Activated naive CD8-positive, alpha-beta T cell treated with anti-CD3 and anti-CD28 coated beads, Interleukin-2, amount 50 U/mL, for 24 hours (primary cell): ENCODE measurements around the gene PPP6R3.

Experiments used
- ATAC-seq: fragments of 150-1000 bp; cut with Tn5 transposase; one replicate; pipeline ENCODE4 v1.10.0; 2021
- DNase-seq: peaks from one replicate; pipeline ENCODE4 v3.0.0; 2021
- H3K27ac Mint-ChIP-seq: one replicate; pipeline ENCODE4 v1.8.0; 2021; ENCODE audit warnings: mild to moderate bottlenecking, mixed read lengths
- H3K27me3 Mint-ChIP-seq: one replicate; pipeline ENCODE4 v1.8.0; 2021; ENCODE audit warnings: mixed read lengths
- H3K36me3 Mint-ChIP-seq: one replicate; pipeline ENCODE4 v1.8.0; 2021; ENCODE audit warnings: low read depth, mixed read lengths
- H3K4me1 Mint-ChIP-seq: one replicate; pipeline ENCODE4 v1.8.0; 2021; ENCODE audit warnings: mixed read lengths
- H3K4me3 Mint-ChIP-seq: one replicate; pipeline ENCODE4 v1.8.0; 2021; ENCODE audit warnings: mild to moderate bottlenecking, moderate library complexity, mixed read lengths
- H3K9me3 Mint-ChIP-seq: one replicate; pipeline ENCODE4 v1.8.0; 2021; ENCODE audit warnings: mixed read lengths

Gene PPP6R3

GRCh38 chr11:68460741-68461574 is at the start of gene PPP6R3:
Gene PPP6R3, plus strand, starts transcription at chr11:68460752. Its CDS starts 76,913 bp downstream, at chr11:68537665.
- H3K27ac Mint-ChIP-seq = peak within 1 kb of the TSS; percentile 92
- ATAC-seq (no peak), DNase-seq (no peak)
- H3K4me1 Mint-ChIP-seq = peaks cover 50% of the 10 kb centered on the region
- H3K9me3 Mint-ChIP-seq = no peaks in the 10 kb centered on the region
- H3K36me3 Mint-ChIP-seq = peaks cover 5% of the 10 kb centered on the region
- H3K27me3 Mint-ChIP-seq = peaks cover 3% of the 10 kb centered on the region
- H3K4me3 Mint-ChIP-seq = peak within 1 kb of the TSS; percentile 99

GRCh38 chr11:68411501-68411991 is 49.0 kb upstream of the PPP6R3 start:
- peaks cover 2% of the 10 kb centered on the region for H3K36me3 Mint-ChIP-seq
- H3K27me3 Mint-ChIP-seq = no peaks in the 10 kb centered on the region
- H3K4me3 Mint-ChIP-seq = no peak overlapping the region
- no peak overlapping the region for H3K27ac Mint-ChIP-seq
- peaks cover 2% of the 10 kb centered on the region for H3K4me1 Mint-ChIP-seq
- H3K9me3 Mint-ChIP-seq = no peaks in the 10 kb centered on the region
- no peak for DNase-seq
- no peak for ATAC-seq

- Mint-ChIP-seq H3K4me3 (no peak overlapping the region), H3K9me3 (no peaks in the 10 kb centered on the region), H3K4me1 (peaks cover 6% of the 10 kb centered on the region), H3K27me3 (no peaks in the 10 kb centered on the region), H3K27ac (no peak overlapping the region), H3K36me3 (no peaks in the 10 kb centered on the region)
- DNase-seq (peak; percentile 14), ATAC-seq (peak; percentile 62)
Measured at GRCh38 chr11:68412593-68413475, 47.7 kb upstream of the PPP6R3 start.

- Mint-ChIP-seq H3K4me3 (no peak overlapping the region), H3K9me3 (no peaks in the 10 kb centered on the region), H3K27me3 (no peaks in the 10 kb centered on the region), H3K27ac (no peak overlapping the region), H3K4me1 (peaks cover 6% of the 10 kb centered on the region), H3K36me3 (no peaks in the 10 kb centered on the region)
- ATAC-seq (no peak), DNase-seq (no peak)
Measured at GRCh38 chr11:68413591-68413999, 47.0 kb upstream of the PPP6R3 start.

- Mint-ChIP-seq H3K27me3 (no peaks in the 10 kb centered on the region), H3K36me3 (no peaks in the 10 kb centered on the region), H3K4me1 (peaks cover 6% of the 10 kb centered on the region), H3K9me3 (no peaks in the 10 kb centered on the region), H3K4me3 (no peak overlapping the region), H3K27ac (no peak overlapping the region)
- ATAC-seq (peak; percentile 13), DNase-seq (no peak)
Measured at GRCh38 chr11:68414496-68415221, 45.9 kb upstream of the PPP6R3 start.

GRCh38 chr11:68416070-68416578 is 44.4 kb upstream of the PPP6R3 start:
- H3K9me3 Mint-ChIP-seq = no peaks in the 10 kb centered on the region
- DNase-seq = no peak
- no peak overlapping the region for H3K4me3 Mint-ChIP-seq
- peaks cover 3% of the 10 kb centered on the region for H3K36me3 Mint-ChIP-seq
- peaks cover 6% of the 10 kb centered on the region for H3K4me1 Mint-ChIP-seq
- no peak overlapping the region for H3K27ac Mint-ChIP-seq
- ATAC-seq = no peak
- no peaks in the 10 kb centered on the region for H3K27me3 Mint-ChIP-seq

GRCh38 chr11:68418648-68419047 is 41.9 kb upstream of the PPP6R3 start:
- H3K36me3 Mint-ChIP-seq = peaks cover 3% of the 10 kb centered on the region
- no peak for DNase-seq
- ATAC-seq = no peak
- H3K27me3 Mint-ChIP-seq = no peaks in the 10 kb centered on the region
- no peak overlapping the region for H3K4me3 Mint-ChIP-seq
- no peak overlapping the region for H3K27ac Mint-ChIP-seq
- H3K4me1 Mint-ChIP-seq = peaks cover 4% of the 10 kb centered on the region
- no peaks in the 10 kb centered on the region for H3K9me3 Mint-ChIP-seq

- no peaks in the 10 kb centered on the region for H3K27me3 Mint-ChIP-seq
- H3K36me3 Mint-ChIP-seq = peaks cover 3% of the 10 kb centered on the region
- no peak overlapping the region for H3K4me3 Mint-ChIP-seq
- H3K27ac Mint-ChIP-seq = no peak overlapping the region
- H3K4me1 Mint-ChIP-seq = peaks cover 4% of the 10 kb centered on the region
- no peak for DNase-seq
- no peaks in the 10 kb centered on the region for H3K9me3 Mint-ChIP-seq
- no peak for ATAC-seq
Measured at GRCh38 chr11:68420171-68420570, 40.4 kb upstream of the PPP6R3 start.

- DNase-seq (no peak), ATAC-seq (no peak)
- peaks cover 1% of the 10 kb centered on the region for H3K9me3 Mint-ChIP-seq
- H3K4me3 Mint-ChIP-seq = no peak overlapping the region
- H3K27me3 Mint-ChIP-seq = no peaks in the 10 kb centered on the region
- no peak overlapping the region for H3K27ac Mint-ChIP-seq
- no peaks in the 10 kb centered on the region for H3K4me1 Mint-ChIP-seq
- H3K36me3 Mint-ChIP-seq = peaks cover 4% of the 10 kb centered on the region
Measured at GRCh38 chr11:68423481-68423880, 37.1 kb upstream of the PPP6R3 start.

- no peaks in the 10 kb centered on the region for H3K4me1 Mint-ChIP-seq
- DNase-seq = no peak
- ATAC-seq = no peak
- H3K36me3 Mint-ChIP-seq = peaks cover 9% of the 10 kb centered on the region
- peaks cover 3% of the 10 kb centered on the region for H3K9me3 Mint-ChIP-seq
- no peak overlapping the region for H3K4me3 Mint-ChIP-seq
- no peak overlapping the region for H3K27ac Mint-ChIP-seq
- no peaks in the 10 kb centered on the region for H3K27me3 Mint-ChIP-seq
Measured at GRCh38 chr11:68424101-68424632, 36.4 kb upstream of the PPP6R3 start.

- H3K4me1 Mint-ChIP-seq = no peaks in the 10 kb centered on the region
- H3K36me3 Mint-ChIP-seq = peaks cover 18% of the 10 kb centered on the region
- ATAC-seq (no peak), DNase-seq (no peak)
- H3K4me3 Mint-ChIP-seq = no peak overlapping the region
- H3K9me3 Mint-ChIP-seq = peaks cover 9% of the 10 kb centered on the region
- no peak overlapping the region for H3K27ac Mint-ChIP-seq
- no peaks in the 10 kb centered on the region for H3K27me3 Mint-ChIP-seq
Measured at GRCh38 chr11:68424981-68425865, 35.3 kb upstream of the PPP6R3 start.

GRCh38 chr11:68425866-68426380 is 34.6 kb upstream of the PPP6R3 start:
- DNase-seq (no peak), ATAC-seq (no peak)
- no peak overlapping the region for H3K27ac Mint-ChIP-seq
- H3K9me3 Mint-ChIP-seq = peaks cover 14% of the 10 kb centered on the region
- peaks cover 22% of the 10 kb centered on the region for H3K36me3 Mint-ChIP-seq
- H3K27me3 Mint-ChIP-seq = no peaks in the 10 kb centered on the region
- no peaks in the 10 kb centered on the region for H3K4me1 Mint-ChIP-seq
- no peak overlapping the region for H3K4me3 Mint-ChIP-seq

- Mint-ChIP-seq H3K4me3 (no peak overlapping the region), H3K9me3 (peaks cover 14% of the 10 kb centered on the region), H3K27me3 (no peaks in the 10 kb centered on the region), H3K27ac (no peak overlapping the region), H3K4me1 (no peaks in the 10 kb centered on the region), H3K36me3 (peaks cover 22% of the 10 kb centered on the region)
- DNase-seq (no peak), ATAC-seq (no peak)
Measured at GRCh38 chr11:68429661-68430060, 30.9 kb upstream of the PPP6R3 start.
